HG02870 (cell line): ENCODE data around the gene COL24A1.
A peak's percentile ranks its signal among the peaks of the same experiment; 100 is the strongest.

Experiments
- ATAC-seq: cut with Tn5 transposase; IDR thresholded peaks from one replicate; pipeline ENCODE4 v1.9.1; 2021; ENCODE audit warnings: mild to moderate bottlenecking, moderate library complexity; ENCODE audit not compliant: unreplicated experiment

Gene COL24A1

DNA sequence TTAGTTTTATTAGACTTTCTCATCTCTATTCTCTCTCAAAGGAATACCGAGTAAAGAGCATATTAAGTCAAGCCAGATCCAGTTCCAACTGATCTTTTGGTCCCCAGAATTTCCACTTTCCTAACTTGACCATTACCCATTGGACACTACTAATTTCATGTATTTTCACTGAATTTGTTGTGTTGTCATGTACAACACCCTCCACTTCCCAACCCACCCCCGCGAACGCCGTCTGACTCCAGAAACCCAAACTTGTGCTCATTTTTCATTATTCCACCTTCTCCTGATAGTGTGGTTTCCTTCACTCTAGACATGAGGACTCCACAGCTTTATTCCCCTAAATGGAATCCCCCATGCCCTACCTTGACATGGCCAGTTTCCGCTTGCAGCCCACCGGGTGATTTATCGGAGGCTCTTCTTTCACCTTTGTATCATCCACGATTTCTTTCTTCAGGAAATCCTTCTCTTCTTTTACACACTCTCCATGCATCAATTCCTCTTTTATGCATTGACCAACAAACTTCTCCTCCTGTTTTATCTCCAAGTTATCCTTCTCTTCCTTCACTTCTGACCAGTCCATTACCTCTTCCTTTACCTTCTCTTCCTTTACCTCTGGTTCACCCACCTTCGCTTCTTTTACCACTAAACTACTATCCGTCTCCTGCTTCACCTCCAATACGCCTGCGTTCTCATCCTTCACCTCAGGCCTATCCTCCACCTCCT, 449.1 kb downstream of the COL24A1 start:
- ATAC-seq, result peak; percentile 30

DNA sequence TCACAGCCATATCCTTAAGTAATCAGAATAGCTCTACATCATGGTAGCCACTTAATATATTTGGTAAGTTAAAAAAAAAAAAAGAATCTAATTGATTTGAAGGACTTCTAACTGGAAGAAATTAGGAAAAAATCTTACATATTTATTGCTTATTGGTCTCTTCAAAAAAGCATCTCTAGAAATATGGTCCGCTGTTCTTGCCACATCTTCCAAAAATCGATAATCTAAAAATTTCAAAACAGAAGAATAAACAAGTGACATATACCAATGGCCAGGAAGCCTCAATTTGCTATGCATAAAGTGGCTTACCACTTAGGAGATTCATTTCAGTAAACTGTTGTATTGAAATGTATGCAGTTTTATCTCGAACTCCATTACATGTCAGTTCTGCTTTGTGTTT, 450.6 kb downstream of the COL24A1 start:
- no peak for ATAC-seq

DNA sequence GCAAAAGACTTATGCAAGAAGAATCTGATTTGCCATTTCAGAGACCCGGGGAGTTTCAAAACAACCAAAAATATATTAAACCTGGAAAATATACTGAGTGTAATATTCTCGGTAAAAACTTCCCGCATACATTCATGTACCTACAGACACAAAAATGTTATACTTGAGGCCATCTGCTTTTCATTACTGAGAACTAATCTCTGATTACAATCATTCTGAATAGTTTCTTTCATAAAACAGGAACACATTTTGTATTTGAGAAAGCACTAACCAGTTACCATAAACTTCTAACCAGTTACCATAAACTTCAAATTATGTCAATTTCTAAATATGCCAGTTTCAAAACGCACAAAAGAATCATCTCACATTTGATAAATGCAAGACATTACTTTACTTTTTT, 456.1 kb downstream of the COL24A1 start:
- no peak for ATAC-seq

DNA sequence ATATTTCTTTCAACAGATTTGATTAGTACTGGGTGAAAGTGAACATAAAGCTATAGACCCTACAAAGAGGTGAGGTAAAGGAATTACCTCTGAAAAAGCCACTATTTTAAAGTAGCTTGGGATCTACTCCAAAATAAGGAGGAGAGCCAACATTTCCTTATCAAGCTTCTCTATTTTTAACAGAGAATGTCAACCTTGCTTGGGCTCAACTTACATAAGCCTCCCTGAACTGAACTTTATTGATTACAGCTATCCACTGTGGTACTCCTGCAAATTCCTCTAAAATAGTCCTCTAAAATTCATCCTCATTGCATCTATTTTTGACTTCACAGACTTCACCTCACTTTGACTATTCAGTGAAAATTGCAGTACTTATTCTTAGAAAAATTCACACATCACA, 458.7 kb downstream of the COL24A1 start:
- no peak for ATAC-seq

DNA sequence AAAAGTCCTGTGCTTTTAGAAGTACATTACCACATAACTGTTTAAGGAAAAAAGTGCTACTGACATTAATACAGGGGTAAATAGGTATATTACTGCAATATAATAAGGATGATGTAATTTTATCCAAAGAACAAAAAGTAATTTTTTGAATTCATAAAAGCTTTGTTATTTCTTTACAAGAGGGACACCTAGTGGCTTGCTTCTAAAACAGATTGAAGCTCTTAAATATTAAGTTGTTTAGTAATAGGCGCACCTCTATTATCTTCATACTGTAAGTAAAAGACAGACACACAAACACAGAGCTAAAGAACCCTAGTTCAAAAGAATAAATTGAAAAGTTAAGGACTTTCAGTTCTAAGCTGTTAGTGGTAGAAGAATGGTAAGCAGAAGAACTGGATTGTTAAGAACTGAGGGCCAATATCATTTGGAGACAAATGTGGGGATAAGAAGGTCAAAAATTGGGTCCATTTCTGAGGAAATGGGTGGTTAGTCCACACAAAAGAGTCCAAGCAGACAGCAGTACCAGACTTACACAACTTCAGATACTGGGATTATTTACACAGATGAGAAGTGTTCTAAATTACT, 463.8 kb downstream of the COL24A1 start:
- no peak for ATAC-seq

DNA sequence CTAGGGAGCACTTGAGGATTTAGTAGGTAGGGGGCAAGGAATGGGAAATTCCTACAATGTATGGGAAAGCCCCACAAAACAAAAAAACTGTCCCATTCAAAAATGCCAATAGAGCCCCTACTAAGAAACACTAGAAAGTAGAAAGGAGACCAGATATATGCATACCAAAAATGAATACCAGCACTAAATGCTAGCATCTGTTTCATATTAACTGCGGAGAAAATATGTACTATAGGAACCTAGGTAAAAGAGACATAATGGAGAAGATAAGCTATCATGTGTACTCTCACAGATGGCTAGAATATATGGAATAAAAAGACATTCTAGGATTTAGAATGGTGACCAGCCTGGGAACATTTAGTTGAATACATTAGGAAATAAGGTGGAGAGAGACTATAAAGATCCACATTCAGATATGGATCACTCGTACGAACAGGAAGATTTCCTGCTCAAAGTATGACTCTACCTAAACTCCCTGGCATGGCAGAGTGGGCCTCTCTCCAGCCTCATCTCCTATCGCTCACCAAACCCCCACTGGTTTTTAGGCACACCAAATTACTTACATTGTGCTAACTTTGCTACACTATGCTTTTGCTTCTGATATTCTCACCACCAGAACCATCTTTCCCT, 466.7 kb downstream of the COL24A1 start:
- no peak for ATAC-seq

DNA sequence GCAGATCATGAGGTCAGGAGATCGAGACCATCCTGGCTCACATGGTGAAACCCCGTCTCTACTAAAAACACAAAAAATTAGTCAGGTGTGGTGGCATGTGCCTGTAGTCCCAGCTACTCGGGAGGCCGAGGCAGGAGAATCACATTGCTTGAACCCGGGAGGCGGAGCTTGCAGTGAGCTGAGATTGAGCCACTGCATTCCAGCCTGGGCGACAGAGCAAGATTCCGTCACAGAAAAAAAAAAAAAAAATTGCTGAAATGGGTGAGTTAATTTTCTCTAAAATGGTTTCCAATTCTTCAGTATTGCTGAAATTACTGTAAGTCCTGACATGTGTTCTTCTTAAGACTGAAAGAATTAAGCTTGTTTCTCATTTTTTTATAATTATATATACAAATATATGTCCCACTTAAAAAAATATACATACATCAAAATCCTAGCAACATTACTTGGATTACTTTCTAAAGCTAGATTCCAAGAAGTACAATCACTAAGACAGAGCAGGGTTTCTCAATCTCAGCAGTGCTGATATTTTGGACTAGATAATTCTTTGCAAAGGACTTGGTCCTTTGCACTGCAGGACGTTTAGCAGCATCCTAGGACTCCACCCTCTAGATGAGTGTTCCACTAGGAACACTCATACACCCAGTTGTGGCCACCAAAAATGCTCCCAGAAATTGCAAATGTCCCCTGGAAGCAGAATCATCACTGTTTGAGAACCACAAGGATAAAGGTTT, 473.1 kb downstream of the COL24A1 start:
- ATAC-seq, result no peak

DNA sequence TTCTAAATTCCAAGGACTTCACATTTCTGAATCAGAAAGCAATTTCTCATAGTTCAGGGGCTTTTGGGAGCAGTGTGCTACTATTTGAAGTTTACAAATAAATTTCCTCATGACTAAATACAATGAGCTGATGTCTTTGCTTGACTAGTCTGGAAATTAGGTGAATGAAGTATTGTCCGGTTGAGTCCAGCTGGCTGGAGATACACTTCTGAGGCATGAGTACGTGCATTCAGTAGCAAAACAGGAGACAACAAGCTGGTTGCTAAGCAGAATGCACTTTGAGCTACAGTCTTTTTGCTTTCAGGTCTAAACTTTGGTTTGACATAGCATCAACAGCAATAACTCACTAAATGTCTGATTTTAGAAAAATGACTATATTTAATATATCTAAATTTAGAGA, 475.5 kb downstream of the COL24A1 start:
- ATAC-seq, result no peak
